ENCODE data around the gene COQ9.
A peak's percentile ranks its signal among the peaks of the same experiment; 100 is the strongest.

Gene COQ9

DNA sequence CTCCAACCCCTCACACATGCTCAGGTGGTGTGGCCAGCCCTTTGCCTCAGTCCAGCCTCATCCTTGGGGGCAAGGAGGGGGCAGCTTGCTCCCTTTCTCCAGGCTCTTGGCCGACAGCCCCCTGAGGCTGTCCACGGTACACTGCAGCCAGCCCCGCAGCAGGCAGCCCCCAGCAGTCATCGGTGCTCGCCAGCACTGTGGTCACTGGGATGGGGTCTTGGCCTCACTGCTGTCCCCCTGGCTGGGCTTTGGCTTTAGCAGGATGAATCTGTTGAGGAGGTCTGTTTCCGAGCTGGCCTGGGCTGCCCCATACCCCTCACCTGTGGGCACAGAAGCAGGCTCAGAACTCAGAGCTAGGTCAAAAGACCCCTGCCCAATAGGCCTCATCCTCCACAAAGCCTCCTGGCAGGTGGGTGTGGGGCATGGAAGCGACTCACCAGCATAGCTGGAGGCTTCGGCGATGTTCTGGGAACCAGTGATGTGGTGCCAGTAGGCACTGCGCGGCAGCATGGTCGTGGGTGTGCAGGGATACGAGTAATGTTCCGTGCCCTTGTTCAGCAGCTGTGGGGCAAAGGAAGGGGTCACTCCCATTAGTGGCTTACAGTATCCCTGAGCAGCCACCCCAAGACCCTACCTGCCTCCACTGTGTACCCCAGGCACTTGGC is 26.0 kb downstream of the COQ9 start:
- DNase-seq = no peak

DNA sequence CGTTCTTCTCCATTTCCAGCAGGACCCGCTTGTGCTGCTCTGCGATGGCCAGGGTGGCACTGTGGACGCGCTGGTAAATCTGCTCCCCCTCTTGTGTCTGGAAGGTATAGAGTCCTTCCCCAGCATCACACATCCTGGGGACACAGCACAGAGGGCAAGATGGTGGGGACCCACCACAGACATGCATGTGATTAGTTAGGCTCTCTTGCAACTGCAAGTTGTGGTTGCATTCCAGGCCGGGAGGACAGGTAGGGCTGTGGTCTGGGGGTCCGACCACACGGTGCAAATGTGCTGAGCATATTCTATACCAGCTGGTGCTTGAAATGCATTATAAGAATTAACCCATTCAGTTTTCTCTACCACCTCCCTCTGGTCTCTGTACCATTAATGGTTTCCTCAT is 26.6 kb downstream of the COQ9 start:
- DNase-seq = no peak

DNA sequence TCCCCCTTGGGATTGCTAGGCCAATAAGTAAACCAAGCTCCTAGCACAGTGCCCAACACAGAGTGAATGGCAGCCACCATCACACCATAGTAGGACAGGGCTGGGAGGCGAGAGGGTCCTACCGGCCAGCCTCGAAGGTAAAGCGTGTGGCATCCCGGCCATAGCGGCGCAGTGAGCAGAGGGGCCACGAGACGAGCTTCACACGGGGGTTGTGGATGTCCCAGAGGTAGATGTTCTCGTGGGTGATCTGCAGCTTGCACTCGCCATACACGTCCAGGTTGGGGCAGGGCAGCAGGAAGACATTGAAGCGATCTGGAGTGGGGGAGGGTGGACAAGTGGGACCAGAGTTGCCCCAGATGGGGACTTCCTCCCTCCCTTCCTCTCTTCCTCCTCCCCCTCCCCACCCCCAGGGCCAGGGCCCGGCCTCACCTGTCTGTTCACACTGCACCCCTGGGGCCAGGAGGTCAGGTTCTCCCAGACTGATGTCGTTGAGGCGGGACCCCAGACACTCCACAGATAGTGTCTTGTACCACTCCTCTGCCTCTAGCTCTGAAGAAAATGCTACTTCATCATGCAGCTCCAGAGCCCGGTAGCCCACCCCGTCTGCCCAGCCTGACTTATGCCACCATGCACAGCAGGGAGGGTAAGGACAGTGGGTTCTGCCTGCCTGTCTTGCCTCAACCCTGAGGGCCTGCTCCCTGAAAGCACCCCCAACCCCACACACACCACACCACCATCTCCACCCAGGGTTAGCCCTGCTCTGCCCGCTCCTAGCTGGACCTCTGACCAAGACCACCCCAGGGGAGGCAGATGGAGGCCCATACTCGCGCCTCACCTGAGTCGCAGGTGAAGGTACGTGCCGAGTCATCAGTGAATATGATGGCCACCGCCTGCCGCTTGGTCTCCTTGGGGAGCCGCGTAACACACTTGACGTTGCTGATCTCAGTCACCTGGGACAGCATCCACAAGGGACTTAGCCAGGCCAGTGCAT is 27.7 kb downstream of the COQ9 start:
- DNase-seq = no peak

DNA sequence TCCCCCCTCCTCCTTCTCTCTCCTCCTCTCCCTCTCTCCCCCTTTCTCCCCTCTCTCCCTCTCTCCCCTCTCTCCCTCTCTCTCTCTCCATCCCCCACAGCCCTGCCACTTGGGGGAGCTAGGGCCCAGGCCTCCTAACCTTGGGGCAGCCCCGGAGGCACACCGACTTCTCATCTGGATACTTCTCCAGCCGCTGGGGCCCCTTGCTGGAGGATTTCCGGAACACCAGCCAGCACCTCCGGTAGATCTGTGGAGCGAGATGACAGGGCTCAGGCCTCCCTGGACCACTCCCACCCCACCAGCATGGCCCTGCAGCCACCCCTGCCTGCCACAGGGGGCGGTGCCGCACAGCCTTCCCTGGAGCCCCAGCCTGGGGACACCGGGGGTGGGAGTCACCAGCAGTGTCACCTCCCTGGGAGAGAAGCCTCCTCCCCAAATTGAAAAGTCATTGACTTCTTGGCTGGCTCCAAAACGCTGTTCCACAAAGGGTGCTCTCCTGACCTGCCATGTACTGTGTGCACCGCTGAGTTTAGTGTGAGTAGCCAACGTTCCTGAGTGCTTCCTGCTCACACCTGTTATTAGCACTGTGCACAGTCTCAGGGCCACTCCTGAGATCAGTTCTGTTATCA is 28.5 kb downstream of the COQ9 start:
- DNase-seq = peak; percentile 58 to 66 (median 58)

DNA sequence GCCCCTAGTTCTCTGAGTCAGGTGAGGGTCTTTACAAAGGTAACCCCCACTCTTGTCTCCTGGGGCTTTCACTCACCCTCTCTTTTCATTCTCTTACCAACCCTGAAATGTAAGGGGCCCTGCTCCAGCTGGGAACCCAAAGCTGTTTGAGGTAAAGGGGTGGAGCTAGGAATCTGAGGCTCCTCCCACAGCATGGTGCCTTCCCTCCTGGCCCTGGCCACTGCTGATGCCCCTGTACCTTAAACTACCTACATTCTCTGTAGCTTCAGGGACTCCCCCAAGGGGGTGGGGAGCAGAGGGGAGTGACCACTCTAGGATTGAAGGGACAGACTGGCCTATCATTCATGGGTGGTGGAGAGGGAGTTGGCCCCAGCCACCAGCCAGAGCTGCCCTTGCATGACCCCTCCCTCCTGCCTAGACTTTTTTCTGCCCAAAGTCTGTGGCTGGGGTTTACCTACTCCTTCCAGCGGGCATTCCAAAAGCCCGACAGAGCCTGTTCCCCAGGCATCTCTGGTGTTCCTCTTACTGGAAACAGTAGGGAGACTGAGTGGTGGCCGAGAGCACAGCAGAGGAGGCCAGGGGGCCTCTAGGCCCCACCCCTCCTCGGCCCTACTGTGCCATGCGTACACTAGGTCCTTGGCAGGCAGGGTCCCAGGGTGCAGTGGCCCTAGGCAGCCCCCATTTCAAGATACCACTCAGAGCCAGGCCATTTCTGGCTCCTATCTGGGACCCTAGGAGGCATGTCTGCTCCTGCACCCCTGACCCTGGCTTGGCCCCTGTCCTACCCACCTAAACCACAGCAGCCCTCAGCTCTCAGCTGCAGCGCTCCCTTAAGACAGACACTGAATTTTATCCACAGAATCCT is 29.5 kb downstream of the COQ9 start:
- no peak for DNase-seq

DNA sequence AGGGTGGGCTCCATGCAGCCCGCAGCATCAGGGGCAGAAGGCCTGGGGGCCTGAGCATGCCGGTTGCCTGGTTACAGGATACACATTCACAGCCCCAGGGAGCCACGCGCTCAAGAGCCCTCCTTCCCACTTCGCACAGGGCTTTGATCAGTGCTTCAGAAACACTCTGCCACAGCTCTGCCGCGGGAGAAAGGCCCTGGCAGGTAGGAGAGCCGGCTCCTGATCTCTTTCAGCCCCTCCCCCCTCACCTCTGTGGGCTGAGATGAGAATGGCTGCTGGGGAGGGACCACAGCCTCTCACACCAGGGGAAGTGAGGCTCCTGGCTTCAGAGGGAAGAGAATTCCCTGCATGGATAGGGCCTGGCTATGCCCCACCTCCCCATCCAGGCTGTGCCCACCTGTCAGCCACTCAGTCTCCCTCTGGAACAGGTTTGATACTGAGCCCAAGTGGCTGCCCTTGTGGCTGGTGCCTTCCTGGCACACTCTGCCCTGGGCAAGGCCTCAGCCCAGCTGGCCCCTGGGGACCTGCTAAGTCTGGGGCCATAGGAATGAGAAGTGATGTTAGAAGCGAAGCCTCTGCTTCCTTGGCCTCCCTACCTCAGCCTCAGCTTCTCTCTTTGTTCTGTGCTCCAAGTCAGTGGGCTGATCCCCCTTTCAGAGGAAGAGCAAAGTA is 30.4 kb downstream of the COQ9 start:
- DNase-seq = no peak

DNA sequence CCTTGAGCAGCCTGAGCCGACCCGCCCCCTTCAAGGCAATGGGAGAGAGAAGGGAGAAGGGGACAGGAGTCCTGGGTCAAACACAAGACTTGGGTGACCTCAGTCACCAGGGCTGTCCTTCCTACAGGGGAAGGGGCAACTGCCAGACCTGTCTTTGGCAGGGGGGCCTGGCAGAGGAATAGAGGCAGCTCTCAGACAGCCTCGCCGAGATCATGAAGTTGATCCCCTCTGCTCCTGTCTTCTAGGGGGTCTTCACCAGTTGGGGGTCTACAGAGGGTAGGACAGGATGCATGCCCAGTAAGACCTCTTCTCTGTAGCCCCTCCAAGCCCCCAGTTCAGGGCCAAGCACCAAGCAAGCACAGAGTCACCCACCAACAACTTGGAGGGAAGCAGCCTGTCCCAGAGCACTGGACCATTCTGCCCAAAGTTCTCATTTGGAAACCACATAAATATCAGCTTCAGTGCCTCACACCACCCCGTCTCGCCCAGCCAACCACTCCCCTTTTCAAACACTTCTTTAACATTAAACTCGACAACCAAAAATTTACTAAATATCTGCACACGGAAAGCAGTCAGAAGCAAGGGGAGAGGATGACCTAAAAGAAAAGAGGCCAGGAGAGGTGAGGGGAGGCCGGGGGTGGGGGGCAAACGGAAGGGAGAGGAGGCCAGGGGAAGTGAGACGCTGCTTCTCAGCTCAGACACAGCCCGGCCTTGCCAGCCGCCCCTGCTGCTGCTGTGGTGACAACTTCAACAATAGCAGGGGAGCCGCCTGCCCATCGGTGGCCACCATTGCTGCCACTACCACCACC is 31.3 kb downstream of the COQ9 start:
- no peak for DNase-seq

DNA sequence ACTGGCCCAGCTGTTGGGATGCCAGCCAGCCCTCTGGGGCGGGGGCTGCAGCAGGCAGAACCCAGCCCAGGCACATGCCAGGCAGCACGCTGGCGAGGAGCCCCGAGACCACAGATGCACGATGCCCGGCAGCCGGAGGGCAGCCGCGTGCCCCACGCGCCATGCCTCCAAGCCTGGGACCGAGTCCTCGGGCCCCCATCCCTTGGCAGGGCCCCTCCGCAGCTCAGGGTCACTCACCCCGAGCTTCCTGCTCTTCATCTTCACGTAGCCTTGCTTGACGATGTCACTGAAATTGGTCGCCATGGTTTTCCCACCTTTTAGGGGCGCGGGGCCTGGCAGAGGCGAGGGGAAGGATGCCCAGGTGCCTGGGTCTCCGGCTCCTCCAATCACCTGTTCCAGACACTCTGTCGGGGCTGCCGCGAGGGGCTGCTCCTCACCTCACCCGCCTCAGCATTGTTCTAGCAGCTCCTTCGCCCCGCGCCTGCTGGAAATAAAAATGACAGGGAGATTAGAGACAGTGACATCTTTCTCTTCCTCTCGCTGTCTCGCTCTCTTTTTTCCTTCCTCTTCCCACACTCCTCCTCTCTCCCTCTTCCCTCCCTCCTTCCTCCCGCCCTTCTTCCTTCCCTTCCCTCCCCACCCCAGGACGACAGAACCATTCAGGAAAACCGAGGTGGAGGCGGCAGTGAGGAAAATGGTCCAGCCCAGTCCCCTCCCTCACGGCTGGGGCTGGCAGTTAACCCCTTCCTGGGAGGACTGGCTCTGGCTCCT is 32.1 kb downstream of the COQ9 start:
- no peak for DNase-seq

DNA sequence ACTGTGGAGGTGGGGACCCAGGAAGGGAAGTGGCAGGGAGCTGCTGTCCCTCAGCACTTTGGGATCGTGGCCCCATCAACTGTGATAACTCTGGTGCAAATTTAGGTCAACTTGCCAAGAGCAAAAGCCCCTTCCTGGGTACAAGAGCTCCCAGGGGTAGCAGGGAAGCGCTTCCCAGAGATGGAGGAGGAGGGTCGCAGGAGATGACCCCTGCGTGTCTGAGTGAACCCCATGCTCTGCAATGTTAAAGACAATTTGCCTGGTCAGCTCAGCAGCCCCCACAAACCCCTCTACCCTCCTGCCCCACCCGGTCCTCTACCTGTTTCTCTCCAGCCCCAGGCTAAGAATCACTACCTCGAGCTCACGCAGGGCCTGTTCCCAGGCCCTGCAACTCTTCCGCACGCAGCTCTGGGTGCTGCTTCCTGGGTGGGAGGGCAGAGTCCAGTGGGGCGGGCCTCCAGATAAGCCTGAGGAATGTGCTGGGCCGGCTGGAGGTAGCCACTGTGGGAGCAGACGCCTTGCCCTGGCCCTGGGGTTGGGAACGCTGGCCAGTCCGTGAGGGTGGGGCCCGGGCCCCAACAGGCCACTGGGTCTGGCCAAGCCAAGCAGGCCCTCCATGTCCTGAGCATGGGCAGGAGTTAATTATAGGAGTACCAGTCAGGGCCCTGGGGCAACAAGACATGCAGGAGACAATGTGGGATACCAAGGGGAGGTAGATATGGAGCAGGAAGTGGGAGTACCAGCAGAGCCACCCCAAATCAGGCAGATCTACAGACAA is 32.9 kb downstream of the COQ9 start:
- no peak for DNase-seq

DNA sequence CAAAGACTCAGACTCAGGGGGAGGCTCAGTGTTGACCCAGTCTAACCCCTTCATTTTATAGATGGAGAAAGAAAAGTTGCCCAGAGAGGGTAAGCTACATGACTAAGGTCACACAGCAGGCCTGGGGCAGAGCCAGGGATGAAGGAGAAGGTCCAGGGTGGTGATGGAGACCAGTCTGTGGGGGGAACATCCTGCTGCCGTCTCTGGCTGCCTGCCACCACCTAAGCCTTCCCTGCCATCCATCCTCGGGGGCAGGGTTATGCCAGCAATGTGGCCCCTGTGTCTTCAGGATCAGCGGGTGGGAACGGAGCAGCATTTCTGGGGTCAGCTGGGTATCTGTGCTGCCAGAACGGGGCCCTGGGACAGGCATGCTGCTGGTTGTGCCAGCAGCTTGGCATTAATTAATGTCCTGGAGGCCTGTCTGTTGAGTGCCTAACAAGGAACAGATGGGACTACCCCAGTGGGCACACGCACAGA is 33.5 kb downstream of the COQ9 start:
- DNase-seq = no peak

DNA sequence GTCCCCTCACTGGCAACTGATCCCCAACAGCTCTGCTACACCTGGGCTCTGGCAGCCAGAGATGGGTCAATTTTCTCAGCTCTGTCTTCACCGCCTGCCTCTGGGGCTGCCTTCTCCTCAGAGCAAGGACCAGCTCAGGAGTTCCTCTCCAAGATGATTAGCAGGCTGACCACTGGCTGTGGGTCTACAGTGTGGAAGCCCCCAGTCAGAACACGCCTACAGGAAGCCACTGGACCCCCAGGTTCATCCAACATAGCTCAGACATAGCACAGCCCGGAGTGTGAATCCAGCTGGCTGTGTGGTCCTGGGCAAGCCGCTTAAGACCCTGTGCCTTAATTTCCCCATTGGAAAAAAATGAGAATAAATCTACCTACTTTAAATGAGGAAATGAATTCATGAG is 34.1 kb downstream of the COQ9 start:
- no peak for DNase-seq

DNA sequence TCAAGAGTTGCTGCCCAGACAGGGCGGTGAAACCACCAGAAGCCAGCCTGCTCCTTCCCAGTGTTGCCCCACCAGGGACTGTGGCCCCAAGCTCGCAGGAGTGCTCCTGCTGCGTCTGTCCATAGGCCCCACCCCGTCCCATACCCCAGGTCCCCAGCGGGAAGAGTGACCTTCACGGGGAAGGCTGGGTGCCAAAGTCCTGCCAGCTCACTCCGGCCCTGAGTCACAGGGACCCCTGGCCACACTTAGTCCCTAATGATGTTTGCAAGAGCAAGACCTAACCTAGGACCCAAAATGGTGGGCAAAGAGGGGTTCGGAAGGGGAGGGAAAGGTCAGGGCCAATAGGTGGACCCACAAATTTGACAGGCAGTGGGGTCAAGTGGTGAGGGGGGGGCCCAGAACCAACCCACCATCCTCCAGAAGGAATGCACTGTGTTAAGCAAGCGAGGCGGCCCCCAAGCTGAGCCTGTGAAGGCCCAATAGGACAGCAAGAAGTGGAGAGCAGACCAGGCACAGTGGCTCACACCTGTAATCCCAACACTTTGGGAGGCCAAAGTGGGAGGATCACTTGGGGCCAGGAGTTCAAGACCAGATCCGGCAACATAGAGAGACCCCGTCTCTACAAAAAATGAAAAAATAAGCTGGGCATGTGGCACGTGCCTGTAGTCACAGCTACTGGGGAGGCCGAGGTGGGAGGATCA is 35.7 kb downstream of the COQ9 start:
- DNase-seq = no peak

DNA sequence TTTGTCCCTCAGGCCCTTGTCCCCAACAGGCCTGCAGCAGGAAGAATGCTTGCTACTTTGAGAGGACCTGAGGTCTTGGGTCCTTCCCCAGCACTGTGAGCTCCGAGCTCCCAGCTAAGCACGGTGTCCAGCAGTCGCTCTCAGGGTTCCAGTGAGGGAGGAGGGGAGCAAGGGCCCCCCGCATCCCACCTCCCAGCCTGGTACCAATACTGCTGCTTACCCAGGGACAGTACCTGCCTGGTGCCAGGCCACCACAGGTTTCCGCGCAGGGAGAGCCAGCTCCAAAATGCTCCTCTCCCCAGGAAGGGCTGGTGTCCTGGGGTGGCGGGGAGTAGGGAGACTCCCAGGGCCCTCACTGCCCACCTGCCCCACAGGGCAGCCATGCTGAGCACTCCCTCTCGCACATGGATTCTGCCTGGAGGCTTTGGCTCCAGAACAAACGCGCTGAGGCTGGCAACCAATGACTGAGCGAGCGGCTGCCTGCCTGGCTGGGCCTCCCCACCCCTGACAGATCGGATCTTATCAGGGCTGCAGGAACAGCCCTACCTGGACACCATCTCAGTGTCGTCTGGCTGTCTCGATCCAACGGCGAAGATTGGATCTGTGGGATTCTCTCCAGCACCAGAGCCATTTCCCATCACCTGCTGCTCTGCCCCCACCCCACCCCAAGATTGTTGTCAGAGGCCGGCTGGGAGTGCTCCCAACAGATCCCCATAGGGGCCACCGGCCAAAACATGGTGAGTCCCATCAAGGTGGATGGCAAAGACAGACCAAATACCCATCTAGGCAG is 36.6 kb downstream of the COQ9 start:
- no peak for DNase-seq

DNA sequence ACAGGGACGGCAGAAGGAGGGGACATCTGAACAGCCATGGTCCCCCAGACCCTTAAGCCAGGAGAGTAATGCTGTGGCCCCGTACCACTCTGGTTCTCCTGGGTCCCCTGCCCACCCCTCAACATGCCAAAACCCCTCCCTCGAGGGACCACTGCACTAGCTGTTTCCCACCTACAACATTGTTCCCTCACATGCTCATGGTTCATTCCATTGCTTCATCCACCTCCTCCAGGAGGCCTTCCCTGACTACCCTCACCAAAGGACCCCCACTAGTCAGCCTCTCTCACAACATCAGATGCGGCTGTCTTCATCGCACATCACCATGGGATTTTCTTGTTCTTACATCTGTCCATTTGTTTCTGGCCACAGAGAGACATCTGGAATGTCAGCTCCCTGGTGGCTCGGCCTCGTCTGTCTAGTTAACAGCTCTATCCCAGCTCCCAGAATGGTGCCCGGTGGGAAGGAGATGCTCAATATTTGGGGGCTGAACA is 37.3 kb downstream of the COQ9 start:
- DNase-seq = no peak

DNA sequence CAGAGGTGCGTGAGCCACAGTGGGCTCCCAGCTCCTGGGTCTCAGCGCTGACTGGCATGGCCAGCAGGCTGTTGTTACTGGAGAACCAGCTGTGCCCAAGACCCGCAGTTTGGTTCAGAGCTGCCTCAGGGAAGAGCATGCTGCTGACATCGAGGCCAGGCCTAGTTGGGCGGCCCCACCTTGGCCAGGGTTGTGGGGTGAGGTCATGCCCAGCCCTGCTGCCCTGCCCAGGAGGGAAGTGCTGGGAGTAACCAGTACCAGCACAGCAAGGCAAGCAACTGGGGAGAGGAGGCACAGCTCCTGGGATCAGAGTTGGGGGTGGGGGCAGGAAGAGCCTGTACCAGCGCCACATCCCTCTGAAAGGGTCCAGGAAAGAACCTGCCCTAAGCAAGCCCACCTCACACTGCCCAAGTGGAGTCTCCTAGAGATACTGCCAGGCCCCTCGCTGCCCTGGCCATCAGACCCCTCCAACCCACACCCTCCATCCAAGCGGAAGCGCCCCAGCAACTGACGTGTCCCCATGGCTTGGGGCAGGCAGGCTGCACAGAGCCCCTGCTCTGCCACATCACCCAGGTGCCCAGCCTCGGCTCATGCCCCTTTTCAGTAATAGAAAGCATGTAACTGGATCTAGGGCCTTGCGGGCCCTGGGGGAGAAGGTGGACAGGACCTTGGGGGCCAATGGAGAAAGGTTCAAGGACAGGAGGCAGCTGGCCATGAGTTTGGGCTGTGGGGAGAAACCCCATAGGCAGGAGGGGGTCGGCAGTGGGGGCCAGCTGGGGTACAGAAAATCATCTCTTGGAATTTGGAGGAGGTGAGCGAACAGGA is 38.0 kb downstream of the COQ9 start:
- DNase-seq = no peak

DNA sequence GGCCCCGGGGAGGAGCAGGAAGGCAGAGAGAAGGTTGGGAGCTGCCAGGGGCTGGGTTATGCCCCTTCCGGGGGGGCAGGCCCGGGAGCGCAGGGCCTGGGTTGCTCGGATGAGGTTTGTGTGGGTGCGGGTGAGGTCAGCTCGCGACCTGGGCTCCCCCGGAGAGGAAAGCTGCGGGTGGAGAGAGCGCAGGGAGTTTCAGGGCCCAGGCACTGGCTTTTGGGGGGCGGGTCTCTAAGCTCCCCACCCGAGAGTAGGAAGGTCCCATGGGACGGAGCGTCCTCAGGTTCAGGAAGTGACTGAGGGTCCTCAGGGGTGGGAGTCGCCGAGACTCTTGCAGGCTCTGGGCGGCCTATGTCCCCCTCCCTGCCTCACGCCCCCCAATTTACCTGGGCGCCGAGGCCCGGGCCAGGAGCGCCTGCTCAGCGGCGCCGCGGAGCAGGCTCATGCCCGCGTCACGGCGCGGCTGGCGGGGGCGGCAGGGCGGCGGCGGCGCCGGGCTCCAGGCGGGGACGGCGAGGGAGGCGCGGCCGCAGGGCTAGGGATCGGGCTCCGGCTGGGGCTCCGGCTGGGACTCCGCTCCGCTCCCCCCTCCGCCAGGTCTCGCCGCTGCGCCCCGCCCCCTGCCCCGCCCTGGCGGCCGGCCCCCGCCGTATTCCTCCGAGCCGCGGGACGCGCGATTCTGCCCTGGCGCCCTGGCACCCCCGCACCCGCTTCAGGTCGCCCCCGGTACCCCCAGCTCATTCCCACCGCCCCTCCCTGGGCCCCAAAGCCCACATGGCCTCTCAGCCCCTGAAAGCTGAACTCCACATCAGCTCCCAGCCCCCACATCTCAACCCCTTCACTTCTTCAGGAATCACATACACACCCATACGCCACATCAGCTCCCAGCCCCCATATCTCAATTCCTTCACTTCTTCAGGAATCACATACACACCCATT is 38.9 kb downstream of the COQ9 start, which contains the start of gene DOK4:
Gene DOK4 (minus strand): TSS at position 578 of the 942 bp plus-strand sequence. CDS start 6,986 bp downstream, outside the sequence.
- DNase-seq = peak; percentile 63 to 94 (median 85)
